Cortex of kidney (tissue), 1 donor: Measurements from ENCODE around the gene RXFP4.

Experiments used
- DNase-seq: peaks from one replicate; lab custom pipeline; 2025; lab: John Stamatoyannopoulos, UW

Gene RXFP4

GRCh38 chr1:155961937-155962336, 20.5 kb downstream of the RXFP4 start:
- no peak for DNase-seq

DNA sequence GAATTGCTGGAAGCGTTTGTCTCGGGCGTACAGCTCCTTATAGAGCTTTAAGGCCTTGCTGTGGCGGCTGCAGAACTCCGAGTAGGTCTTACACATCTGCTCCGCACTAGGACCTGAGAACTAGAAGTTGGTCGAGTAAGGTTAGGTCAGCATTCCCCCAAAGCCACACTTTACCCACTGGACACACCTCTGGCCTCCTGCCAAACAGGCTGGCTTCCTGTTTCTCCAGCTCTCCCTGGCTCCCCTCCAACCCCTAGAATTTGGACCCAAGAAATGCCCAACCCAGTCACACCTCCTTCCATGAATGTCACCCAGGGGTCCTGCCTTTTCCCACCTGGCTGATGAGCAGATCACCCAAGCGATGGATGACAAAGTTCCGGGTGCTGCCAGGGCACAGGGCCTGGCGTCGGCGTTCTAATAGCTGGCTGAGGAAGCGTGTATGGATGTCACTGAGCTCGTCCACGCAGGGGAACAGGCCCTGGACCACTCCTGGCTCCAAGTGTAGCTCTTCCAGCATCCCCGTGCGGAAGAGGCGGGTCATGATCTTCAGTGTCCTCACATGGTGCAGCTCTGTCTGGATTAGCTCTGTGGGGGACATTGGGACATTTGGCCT, 21.3 kb downstream of the RXFP4 start:
- DNase-seq = no peak

GRCh38 chr1:155964193-155964592, 22.8 kb downstream of the RXFP4 start:
- DNase-seq = no peak

DNA sequence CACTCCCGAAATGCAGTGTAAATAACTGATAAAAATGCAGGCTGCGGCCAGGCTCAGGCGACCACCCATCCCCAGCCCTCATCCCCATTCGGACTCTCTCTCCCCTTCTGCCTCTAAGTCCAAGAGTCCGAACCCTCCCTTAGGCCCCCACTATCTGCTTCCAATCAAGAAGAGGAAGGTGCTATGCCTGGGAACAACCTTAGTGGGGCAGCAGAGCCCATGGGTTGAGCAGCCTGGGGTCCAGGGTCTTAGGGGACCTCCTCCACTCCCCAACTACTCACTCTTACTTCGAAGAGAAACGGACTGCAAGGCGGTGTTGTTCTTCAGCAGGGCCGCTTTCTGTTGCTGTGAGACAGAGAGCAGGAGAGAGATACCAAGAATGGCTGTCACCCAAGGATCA, 24.7 kb downstream of the RXFP4 start:
- DNase-seq = no peak

DNA sequence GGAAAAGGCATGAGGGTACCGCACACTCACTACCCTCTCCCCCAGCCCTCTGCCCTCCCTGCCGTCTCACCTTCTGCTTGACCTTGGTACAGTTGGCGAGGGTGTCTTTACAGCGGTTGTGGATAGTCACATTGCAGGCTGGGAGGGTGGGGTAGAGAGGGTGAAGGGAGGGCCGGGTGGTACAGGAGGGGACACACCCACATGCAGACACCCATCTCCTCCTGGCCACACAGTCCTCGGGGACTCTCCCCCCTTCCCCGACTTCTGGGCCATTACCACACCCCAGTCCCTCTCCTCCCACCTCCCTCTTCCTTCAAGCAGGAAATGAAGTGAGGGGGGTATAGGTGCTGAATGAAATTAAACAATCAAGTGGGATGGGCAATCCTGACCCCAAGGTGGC, 25.3 kb downstream of the RXFP4 start:
- no peak for DNase-seq

DNA sequence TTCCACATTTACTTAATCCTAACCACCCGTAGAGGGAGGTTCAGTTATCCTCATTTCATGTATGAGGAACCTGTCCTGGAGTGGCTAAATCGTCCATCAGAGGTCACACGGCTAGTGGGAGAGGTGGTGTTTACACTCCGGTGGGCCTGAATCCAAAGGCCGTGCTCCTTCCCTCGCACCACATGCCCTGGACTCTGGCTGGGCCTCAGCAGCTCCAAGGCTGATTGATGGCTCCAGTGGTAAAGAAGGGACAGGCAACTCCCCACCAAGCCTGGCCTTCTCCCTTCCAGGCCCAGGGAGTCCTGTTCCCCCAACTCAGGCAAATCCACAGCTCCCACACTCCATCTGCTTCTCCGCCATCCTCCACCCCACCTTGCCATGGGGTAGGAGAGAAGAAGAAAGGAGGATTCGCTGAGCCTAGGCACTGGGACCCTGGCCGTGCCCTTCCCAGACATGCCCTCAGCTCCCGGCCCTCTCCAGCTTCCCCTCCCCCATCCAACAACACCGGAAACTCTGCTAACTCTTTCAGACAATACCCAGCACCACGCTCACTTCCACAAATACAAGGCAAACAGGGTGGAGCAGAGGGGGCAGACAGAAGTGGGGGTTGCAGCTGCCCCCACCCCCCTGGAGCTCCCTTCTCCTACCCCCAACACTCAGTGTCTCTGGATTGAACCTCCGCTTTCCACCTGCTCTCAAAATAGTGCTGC, 26.1 kb downstream of the RXFP4 start:
- DNase-seq = no peak

DNA sequence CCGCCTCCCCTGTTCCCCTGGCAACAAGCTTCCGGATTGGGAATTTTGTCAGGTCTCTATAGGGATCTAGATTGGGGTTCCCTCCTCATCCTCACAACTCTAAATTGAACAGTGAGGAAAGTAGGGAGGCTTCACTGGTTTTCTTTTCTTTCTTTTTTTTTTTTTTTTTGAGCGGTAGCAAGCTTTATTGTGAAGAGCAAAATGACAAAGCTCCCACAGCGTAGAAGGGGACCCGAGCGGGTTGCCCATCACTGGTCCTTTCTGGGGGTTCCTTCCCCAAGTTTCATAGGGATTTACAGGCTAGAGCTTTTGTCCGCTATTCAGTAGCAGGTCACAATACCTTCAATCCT, 26.6 kb downstream of the RXFP4 start:
- no peak for DNase-seq

DNA sequence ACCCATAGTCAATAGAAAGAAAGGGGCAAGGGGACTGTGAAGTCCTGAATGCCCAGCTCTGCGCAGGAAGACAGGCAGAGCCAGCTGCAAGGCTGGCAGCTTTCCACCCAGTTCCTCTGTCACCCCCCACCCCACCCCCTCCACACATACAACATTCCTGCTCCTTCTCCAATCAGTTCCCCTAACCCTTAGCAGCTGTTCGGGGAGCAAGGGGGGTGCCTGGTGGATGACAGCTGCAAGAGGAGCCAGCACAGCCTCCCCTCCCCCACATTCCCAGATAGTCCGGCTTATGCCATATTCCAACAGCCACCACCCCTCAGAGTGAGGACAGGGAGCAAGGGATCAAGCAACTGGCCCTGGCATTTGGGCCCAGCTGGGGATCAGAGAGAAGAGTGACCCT, 27.2 kb downstream of the RXFP4 start:
- DNase-seq = no peak

DNA sequence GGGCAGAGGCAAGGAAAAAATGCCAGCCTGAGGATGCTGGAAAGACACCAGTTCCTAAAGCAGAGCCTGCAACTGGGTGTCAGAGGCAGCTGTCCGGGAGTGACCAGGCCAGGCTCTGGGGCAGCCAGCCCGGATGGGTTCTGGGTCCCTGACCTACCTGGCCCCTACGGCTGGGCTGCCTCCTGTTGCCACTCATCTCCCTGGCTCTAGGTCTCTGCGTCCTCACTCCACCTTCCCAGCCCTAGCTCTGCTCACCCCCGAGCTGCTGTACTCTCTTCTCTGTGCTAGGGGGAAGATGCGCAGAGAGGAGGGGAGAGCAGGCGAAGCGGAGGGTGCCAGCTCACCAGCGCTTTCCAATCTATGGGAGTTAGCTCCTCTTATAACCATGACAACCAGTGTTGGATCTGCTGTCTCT, 27.9 kb downstream of the RXFP4 start:
- DNase-seq = no peak

GRCh38 chr1:155970531-155971167, 29.2 kb downstream of the RXFP4 start:
- DNase-seq = no peak

GRCh38 chr1:155971910-155972809, 30.7 kb downstream of the RXFP4 start:
- DNase-seq = no peak

- no peak for DNase-seq
Observed at GRCh38 chr1:155973723-155974122, 32.3 kb downstream of the RXFP4 start.

GRCh38 chr1:155974208-155975115, 33.0 kb downstream of the RXFP4 start:
- no peak for DNase-seq

DNA sequence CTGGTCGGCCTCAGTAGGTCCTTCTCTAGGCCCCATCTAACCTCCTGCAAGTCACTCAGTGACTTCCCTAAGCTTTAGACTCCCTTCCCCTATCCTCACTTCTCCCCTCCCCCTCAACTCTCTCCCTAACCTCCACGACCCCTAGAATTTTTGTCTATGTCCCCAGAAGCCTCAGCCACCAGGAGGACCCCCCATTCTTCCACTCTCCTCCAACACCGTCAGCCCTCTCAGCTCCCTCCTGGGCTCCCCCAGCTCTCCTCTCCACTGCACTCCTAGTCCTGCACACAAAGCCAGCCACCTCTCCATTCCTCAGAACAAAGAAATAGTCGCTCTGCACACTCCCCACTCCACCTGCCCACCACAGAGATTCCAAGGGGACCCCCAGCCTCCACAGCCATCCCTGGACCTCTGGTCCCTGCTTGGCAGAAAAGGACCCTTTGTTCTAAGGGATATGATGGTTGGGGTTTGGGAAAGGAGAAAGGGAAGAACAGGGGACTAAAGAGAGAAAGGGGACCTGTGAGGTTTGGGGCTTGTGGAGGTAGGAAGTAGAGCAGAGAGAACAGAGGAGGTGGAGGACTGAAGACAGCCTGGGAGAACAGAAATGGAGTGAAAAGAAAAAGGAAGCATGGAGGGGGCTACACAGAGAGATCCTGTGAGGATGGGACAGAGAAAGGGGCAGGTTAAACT, 34.1 kb downstream of the RXFP4 start:
- DNase-seq = no peak

- DNase-seq = no peak
Observed at GRCh38 chr1:155976062-155976912, 34.8 kb downstream of the RXFP4 start.

- no peak for DNase-seq
Observed at GRCh38 chr1:155976913-155977689, 35.7 kb downstream of the RXFP4 start.

- no peak for DNase-seq
Observed at GRCh38 chr1:155977690-155978324, 36.4 kb downstream of the RXFP4 start.

DNA sequence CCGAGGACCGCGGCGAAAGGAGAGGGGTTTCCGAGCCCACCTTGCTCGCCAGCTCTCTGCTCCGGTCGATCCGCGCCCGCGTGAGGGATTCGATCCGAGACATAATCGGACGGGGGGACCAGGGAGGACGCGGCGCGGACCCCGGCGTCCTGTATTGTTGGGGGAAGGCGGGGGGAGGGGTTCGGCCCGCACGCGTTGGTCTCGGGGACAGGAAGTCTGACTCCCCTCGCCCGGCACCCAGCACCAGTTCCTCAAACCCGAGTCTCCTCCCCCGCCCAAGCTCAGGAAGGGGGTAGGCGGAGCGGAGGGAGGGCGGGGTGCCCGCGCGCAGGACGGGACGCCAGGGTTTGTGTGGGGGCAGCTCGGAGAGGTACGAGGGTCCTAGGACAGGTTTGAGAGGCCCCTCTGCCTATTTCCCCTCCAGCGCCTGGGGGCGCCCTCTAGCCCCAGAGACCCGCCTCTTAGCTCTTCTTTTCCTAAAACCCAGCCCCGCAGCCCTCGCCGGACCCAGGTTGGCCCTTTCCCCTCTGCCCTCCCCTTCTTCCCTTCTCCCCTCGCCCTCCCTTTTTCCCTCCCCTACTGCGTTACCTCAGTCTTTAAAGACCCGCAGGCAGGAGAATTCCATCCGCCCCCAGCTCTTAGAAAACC, 37.0 kb downstream of the RXFP4 start, which contains the start of gene ARHGEF2:
TSS of gene ARHGEF2 (minus strand) at position 223 of the 648 bp plus-strand sequence. CDS start at position 103, 120 bp downstream.
- DNase-seq = no peak
